ENCODE results near the gene SLC15A3.

The SLC15A3 gene

GRCh38 chr11:60929764-60930163 lies 22.2 kb downstream of the SLC15A3 start:
- Histone ChIP-seq H3K27ac (ENCODE audit: low read length) (no peak overlapping the region), H3K4me1 (ENCODE audit: control insufficient read depth, insufficient read depth, low read length) (no peaks in the 10 kb centered on the region; the same call in 1 of the 2 replicates), H3K4me3 (ENCODE audit: low read length) (no peak overlapping the region), H3K27me3 (ENCODE audit: control insufficient read depth, insufficient read depth, low read length) (no peaks in the 10 kb centered on the region), H3K36me3 (ENCODE audit: control insufficient read depth, insufficient read depth, low read length) (peaks cover 35% of the 10 kb centered on the region), H3K9me3 (ENCODE audit: control insufficient read depth, insufficient read depth, low read length) (no peaks in the 10 kb centered on the region)
- DNase-seq (ENCODE audit: low read depth, low spot score): no peak
- no CpG with 5 or more reads among the region's 4 CpGs for WGBS (ENCODE audit: insufficient coverage, insufficient read length)

DNA sequence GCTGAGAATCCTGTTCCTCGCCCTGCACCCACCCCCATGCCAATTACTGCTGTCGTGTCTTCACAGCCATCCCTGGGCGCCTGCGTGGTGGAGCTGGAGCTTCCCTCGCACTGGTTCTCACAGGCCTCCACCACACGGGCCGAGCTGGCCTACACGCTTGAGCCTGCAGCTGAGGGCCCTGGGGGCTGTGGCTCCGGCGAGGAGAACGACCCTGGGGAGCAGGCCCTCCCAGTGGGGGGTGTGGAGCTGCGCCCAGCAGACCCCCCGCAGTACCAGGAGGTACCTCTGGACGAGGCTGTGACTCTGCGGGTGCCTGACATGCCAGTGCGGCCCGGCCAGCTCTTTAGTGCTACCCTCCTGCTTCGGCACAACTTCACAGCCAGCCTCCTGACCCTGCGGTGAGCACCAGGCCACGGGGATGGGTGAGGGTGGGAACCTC lies 23.4 kb downstream of the SLC15A3 start:
- Histone ChIP-seq H3K27me3 (ENCODE audit: control insufficient read depth, insufficient read depth, low read length) (no peaks in the 10 kb centered on the region), H3K36me3 (ENCODE audit: control insufficient read depth, insufficient read depth, low read length) (peaks cover 29% of the 10 kb centered on the region), H3K4me1 (ENCODE audit: control insufficient read depth, insufficient read depth, low read length) (peaks cover 3% of the 10 kb centered on the region), H3K4me3 (ENCODE audit: low read length) (no peak overlapping the region), H3K27ac (ENCODE audit: low read length) (no peak overlapping the region), H3K9me3 (ENCODE audit: control insufficient read depth, insufficient read depth, low read length) (no peaks in the 10 kb centered on the region)
- no peak for DNase-seq (ENCODE audit: low read depth, low spot score)
- WGBS (ENCODE audit: insufficient coverage, insufficient read length): no CpG with 5 or more reads among the region's 20 CpGs

- H3K36me3 ChIP-seq (ENCODE audit: control insufficient read depth, insufficient read depth, low read length): peaks cover 27% of the 10 kb centered on the region
Observed at GRCh38 chr11:60927600-60927999, 24.4 kb downstream of the SLC15A3 start.

GRCh38 chr11:60927061-60927592 lies 24.8 kb downstream of the SLC15A3 start:
- DNase-seq (ENCODE audit: low read depth, low spot score): no peak
- no peak overlapping the region for H3K27ac ChIP-seq (ENCODE audit: low read length)

More at GRCh38 chr11:60927600-60927999, 24.4 kb downstream of the SLC15A3 start:
- Histone ChIP-seq H3K27me3 (ENCODE audit: control insufficient read depth, insufficient read depth, low read length) (no peaks in the 10 kb centered on the region), H3K4me3 (ENCODE audit: low read length) (no peak overlapping the region), H3K27ac (ENCODE audit: low read length) (no peak overlapping the region), H3K4me1 (ENCODE audit: control insufficient read depth, insufficient read depth, low read length) (peaks cover 4% of the 10 kb centered on the region), H3K9me3 (ENCODE audit: control insufficient read depth, insufficient read depth, low read length) (no peaks in the 10 kb centered on the region)
- WGBS (ENCODE audit: insufficient coverage, insufficient read length): no CpG with 5 or more reads among the region's 16 CpGs
- DNase-seq (ENCODE audit: low read depth, low spot score): no peak

DNA sequence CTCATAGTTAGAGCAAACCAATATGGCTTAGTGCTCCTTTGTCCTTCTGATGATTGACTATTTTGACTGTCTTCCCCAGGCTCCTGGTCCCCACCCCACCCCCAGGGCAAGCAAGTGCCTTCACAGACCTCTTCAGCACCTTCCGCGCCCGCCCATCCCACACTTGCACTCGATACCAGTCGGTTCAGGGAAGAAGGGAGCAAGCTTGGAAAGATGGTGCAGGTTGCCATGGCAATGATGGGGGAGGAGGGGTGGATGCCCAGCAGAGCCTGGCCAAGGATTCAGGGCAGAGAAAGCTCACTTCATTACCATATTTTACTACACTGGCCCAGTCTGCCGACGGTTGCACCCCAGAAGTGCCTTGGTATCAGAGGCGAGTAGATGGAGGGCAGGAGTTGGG lies 25.5 kb downstream of the SLC15A3 start:
- WGBS (ENCODE audit: insufficient coverage, insufficient read length): no CpG with 5 or more reads among the region's 8 CpGs
- Histone ChIP-seq H3K4me1 (ENCODE audit: control insufficient read depth, insufficient read depth, low read length) (peaks cover 4% of the 10 kb centered on the region), H3K27me3 (ENCODE audit: control insufficient read depth, insufficient read depth, low read length) (no peaks in the 10 kb centered on the region), H3K4me3 (ENCODE audit: low read length) (no peak overlapping the region), H3K27ac (ENCODE audit: low read length) (no peak overlapping the region), H3K36me3 (ENCODE audit: control insufficient read depth, insufficient read depth, low read length) (peaks cover 23% of the 10 kb centered on the region), H3K9me3 (ENCODE audit: control insufficient read depth, insufficient read depth, low read length) (no peaks in the 10 kb centered on the region)
- DNase-seq (ENCODE audit: low read depth, low spot score): no peak

More at GRCh38 chr11:60927061-60927592, 24.8 kb downstream of the SLC15A3 start:
- no peaks in the 10 kb centered on the region for H3K27me3 ChIP-seq (ENCODE audit: control insufficient read depth, insufficient read depth, low read length)
- H3K4me3 ChIP-seq (ENCODE audit: low read length): no peak overlapping the region
- peaks cover 26% of the 10 kb centered on the region for H3K36me3 ChIP-seq (ENCODE audit: control insufficient read depth, insufficient read depth, low read length)
- H3K4me1 ChIP-seq (ENCODE audit: control insufficient read depth, insufficient read depth, low read length): peaks cover 4% of the 10 kb centered on the region
- no peaks in the 10 kb centered on the region for H3K9me3 ChIP-seq (ENCODE audit: control insufficient read depth, insufficient read depth, low read length)
- WGBS (ENCODE audit: insufficient coverage, insufficient read length): no CpG with 5 or more reads among the region's 8 CpGs

GRCh38 chr11:60925868-60926267 lies 26.1 kb downstream of the SLC15A3 start:
- no peak overlapping the region for H3K4me3 ChIP-seq (ENCODE audit: low read length)
- H3K27me3 ChIP-seq (ENCODE audit: control insufficient read depth, insufficient read depth, low read length): no peaks in the 10 kb centered on the region
- H3K4me1 ChIP-seq (ENCODE audit: control insufficient read depth, insufficient read depth, low read length): peaks cover 4% of the 10 kb centered on the region
- H3K27ac ChIP-seq (ENCODE audit: low read length): no peak overlapping the region
- WGBS (ENCODE audit: insufficient coverage, insufficient read length): no CpG with 5 or more reads among the region's 6 CpGs
- H3K9me3 ChIP-seq (ENCODE audit: control insufficient read depth, insufficient read depth, low read length): no peaks in the 10 kb centered on the region
- DNase-seq (ENCODE audit: low read depth, low spot score): no peak
- peaks cover 20% of the 10 kb centered on the region for H3K36me3 ChIP-seq (ENCODE audit: control insufficient read depth, insufficient read depth, low read length)

GRCh38 chr11:60924906-60925853 lies 26.8 kb downstream of the SLC15A3 start:
- Histone ChIP-seq H3K36me3 (ENCODE audit: control insufficient read depth, insufficient read depth, low read length) (peaks cover 17% of the 10 kb centered on the region), H3K27me3 (ENCODE audit: control insufficient read depth, insufficient read depth, low read length) (no peaks in the 10 kb centered on the region), H3K4me3 (ENCODE audit: low read length) (peak overlapping the region; percentile 76), H3K4me1 (ENCODE audit: control insufficient read depth, insufficient read depth, low read length) (peaks cover 4% of the 10 kb centered on the region), H3K27ac (ENCODE audit: low read length) (no peak overlapping the region), H3K9me3 (ENCODE audit: control insufficient read depth, insufficient read depth, low read length) (no peaks in the 10 kb centered on the region)
- DNase-seq (ENCODE audit: low read depth, low spot score): no peak
- WGBS (ENCODE audit: insufficient coverage, insufficient read length): no CpG with 5 or more reads among the region's 35 CpGs

GRCh38 chr11:60924110-60924905 lies 27.7 kb downstream of the SLC15A3 start, which contains the start of gene TMEM132A:
Gene TMEM132A (plus strand): TSS chr11:60924460. CDS start chr11:60924634, 174 bp downstream.
- H3K4me3 ChIP-seq (ENCODE audit: low read length): peak within 1 kb of the TSS; percentile 76
- no peaks in the 10 kb centered on the region for H3K9me3 ChIP-seq (ENCODE audit: control insufficient read depth, insufficient read depth, low read length)
- H3K27ac ChIP-seq (ENCODE audit: low read length): no peak within 1 kb of the TSS
- peaks cover 4% of the 10 kb centered on the region for H3K4me1 ChIP-seq (ENCODE audit: control insufficient read depth, insufficient read depth, low read length)
- peaks cover 17% of the 10 kb centered on the region for H3K36me3 ChIP-seq (ENCODE audit: control insufficient read depth, insufficient read depth, low read length)
- WGBS (ENCODE audit: insufficient coverage, insufficient read length): no CpG with 5 or more reads among the region's 69 CpGs
- no peaks in the 10 kb centered on the region for H3K27me3 ChIP-seq (ENCODE audit: control insufficient read depth, insufficient read depth, low read length)
- DNase-seq (ENCODE audit: low read depth, low spot score): peak; percentile 47

DNA sequence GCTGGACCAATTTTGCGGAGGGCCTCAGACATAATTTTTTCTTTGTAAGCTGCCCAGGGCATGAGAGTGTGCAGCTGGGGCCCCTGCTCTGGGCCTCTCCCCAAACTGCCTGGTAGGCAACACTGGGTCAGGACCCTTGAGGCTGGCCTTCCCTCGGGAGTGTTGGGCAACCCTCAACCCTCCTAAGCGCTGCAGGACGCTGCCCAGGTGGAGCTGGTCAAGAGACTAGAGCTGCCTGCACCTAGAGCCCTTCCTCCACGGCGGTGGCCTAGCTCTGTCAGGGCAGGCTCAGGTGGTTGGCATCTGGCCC lies 28.2 kb downstream of the SLC15A3 start:
- Histone ChIP-seq H3K9me3 (ENCODE audit: control insufficient read depth, insufficient read depth, low read length) (no peaks in the 10 kb centered on the region), H3K4me1 (ENCODE audit: control insufficient read depth, insufficient read depth, low read length) (peaks cover 4% of the 10 kb centered on the region), H3K4me3 (ENCODE audit: low read length) (no peak overlapping the region; the same call in 1 of the 2 replicates), H3K27me3 (ENCODE audit: control insufficient read depth, insufficient read depth, low read length) (no peaks in the 10 kb centered on the region), H3K27ac (ENCODE audit: low read length) (no peak overlapping the region), H3K36me3 (ENCODE audit: control insufficient read depth, insufficient read depth, low read length) (peaks cover 12% of the 10 kb centered on the region)
- no peak for DNase-seq (ENCODE audit: low read depth, low spot score)
- WGBS (ENCODE audit: insufficient coverage, insufficient read length): no CpG with 5 or more reads among the region's 6 CpGs

- no peak overlapping the region for H3K4me3 ChIP-seq (ENCODE audit: low read length)
- H3K4me1 ChIP-seq (ENCODE audit: control insufficient read depth, insufficient read depth, low read length): peaks cover 6% of the 10 kb centered on the region
Observed at GRCh38 chr11:60923326-60923725, 28.6 kb downstream of the SLC15A3 start.

More at GRCh38 chr11:60923326-60923725, 28.6 kb downstream of the SLC15A3 start:
- no peaks in the 10 kb centered on the region for H3K9me3 ChIP-seq (ENCODE audit: control insufficient read depth, insufficient read depth, low read length)
- H3K36me3 ChIP-seq (ENCODE audit: control insufficient read depth, insufficient read depth, low read length): peaks cover 9% of the 10 kb centered on the region
- no peaks in the 10 kb centered on the region for H3K27me3 ChIP-seq (ENCODE audit: control insufficient read depth, insufficient read depth, low read length)
- no CpG with 5 or more reads among the region's 5 CpGs for WGBS (ENCODE audit: insufficient coverage, insufficient read length)
- no peak for DNase-seq (ENCODE audit: low read depth, low spot score)
- no peak overlapping the region for H3K27ac ChIP-seq (ENCODE audit: low read length)
